Middle frontal gyrus (tissue), 1 donor: Measurements from ENCODE around the gene HSPA2.
A peak's percentile ranks its signal among the peaks of the same experiment; 100 is the strongest.

Experiments
- DNase-seq: peaks from one replicate; pipeline ENCODE4 v3.0.0-alpha.2; 2015; ENCODE audit warnings: low spot score; ENCODE audit errors: extremely low spot score

The HSPA2 gene

DNA sequence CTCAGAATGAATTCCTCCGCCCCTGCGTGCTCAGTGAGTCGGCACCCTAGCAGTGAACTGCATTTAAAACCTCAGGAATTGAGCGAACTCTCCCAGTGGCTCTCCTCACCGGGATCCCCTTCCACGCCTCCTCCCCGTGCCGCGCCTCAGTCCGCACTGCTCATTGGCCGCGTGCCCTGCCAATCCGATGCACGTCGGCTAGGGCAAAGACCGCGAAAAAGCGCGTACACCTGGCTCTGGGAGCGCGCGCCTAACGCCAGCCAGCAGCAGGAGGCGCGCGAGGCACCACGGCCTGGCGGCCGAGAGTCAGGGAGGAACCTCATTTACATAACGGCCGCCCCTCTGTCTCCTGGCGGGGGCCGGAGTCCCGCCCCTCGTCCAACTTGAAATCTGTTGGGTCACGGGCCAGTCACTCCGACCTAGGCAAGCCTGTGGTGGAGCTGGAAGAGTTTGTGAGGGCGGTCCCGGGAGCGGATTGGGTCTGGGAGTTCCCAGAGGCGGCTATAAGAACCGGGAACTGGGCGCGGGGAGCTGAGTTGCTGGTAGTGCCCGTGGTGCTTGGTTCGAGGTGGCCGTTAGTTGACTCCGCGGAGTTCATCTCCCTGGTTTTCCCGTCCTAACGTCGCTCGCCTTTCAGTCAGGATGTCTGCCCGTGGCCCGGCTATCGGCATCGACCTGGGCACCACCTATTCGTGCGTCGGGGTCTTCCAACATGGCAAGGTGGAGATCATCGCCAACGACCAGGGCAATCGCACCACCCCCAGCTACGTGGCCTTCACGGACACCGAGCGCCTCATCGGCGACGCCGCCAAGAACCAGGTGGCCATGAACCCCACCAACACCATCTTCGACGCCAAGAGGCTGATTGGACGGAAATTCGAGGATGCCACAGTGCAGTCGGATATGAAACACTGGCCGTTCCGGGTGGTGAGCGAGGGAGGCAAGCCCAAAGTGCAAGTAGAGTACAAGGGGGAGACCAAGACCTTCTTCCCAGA lies at the start of gene HSPA2:
HSPA2 (plus strand) TSS at position 534 of the 995 bp plus-strand sequence; CDS start at position 643, 109 bp downstream.
- DNase-seq, result peak; percentile 96

DNA sequence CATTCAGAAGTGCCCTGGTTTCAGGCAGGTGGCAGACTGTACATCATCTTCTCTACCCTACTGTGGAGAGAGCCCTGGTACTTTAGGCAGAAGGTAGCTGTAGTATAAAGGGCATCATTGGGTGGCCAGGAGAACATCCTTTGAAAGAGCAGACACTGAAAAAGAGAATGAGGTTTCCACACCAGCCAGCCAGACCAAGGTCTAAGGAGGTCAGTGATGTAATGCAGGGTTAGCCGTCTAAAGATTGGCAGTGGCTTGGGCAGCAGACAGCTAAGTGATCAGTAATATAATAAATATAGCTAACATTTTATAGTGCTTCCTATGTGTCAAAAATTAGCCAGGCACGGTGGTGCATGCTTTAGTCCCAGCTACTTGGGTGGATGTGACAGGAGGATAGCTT lies 48.9 kb upstream of the HSPA2 start:
- no peak for DNase-seq

DNA sequence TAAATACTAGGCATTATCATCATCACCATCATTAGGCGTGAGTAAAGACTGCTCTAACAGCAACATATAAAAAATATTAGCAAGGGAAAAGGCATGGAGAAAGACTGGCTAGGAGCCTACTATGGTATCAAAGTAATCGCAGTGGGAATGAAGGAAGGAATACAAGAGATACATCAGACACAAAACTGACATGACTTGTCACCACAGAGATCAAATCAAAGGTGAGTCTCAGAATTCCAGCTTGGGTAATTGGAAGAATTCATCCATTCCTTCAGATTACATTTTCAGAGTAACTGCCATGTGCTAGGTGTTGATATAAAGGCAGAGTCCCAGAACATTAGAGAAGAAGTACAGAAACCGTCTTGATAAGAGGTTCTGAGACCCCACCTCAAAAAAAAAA lies 47.1 kb upstream of the HSPA2 start:
- no peak for DNase-seq

DNA sequence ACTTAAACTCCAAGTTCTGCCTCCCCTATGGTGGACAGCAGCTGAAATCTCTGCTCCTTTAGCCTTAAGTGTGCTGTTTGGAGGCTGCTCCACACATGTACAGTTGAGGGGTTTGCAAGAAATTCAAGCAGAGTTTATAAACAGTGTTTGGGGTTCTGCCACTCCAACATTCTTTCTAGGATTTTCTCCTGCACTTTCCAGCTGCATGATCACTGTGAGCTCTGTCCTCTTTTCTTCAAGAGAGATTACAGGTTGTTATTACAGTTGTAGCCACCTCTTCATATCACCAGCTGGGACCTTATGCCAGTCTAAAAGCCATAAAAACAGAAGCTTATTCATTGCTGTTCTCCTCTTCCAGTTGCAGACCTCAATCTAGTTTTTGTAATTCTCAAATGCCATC lies 45.3 kb upstream of the HSPA2 start:
- no peak for DNase-seq

DNA sequence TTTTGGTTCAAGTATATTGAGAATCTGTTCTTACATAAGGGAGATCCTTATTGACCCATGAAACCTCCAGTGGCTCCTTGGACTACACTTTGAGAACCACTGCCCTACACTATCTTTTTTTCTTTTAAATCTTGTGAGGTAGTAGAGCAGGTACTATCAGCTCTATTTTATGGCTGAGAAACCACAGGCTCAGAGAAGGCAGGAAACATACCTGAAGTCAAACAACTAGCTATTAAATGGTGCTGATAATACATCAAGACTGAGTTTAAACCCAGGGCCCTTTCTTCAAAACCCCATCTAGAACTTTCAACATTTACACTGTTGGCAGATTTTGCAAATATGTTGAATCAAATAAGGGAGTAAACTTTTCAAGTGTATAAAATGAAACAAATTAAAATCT lies 43.8 kb upstream of the HSPA2 start:
- DNase-seq, result no peak

DNA sequence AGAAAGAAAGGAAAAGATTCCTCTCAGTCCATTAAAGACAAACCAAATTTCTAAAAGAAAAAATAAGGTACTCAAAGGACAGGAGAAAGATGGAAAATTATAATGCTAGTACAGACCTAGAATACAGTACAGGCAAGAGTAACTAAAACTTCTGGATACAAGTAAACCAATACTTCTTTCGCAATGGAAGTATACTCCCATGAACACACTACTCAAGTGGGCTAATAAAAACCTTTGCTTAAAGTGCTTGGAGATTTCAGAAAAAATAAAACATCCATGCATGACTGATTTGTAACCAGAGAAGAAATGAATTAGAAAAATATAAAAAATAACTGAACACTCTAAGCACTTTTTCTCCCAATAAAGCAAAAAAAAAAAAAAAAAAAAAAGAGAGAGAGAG lies 40.5 kb upstream of the HSPA2 start:
- no peak for DNase-seq

DNA sequence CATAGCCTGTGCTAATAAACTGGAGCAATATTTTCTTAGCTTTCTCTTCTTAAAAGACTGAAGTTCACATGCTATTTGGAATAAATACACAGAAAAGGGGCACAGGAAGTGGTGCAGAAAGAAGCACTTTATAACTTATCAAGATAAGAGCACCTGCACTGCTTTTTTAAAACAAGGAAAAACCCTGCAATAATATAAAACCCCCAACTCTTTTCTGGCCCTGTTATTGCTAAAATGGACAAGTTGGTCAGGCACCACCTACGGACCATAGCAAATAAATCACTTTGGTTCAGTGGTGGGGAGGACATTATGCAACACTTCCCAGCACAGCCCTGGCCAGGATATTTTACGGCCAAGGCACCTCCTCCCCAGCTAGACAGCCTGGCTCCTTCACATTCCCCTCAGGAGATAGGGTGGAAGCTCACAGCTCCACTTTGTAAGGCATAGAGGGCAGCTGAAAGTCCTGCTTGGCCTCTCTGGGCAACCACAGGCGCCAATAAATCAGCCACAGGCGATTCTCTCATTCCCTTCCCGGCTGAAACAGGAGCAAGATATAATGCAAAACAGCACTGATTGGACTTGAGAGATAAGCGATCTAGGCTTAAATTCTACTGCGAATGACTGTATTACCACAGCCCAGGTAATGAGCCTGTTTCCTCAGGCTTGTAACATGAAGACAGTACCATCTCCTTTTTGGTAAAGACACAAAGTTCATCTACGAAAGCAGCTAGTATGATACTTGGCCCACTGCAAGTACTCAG lies 39.0 kb upstream of the HSPA2 start:
- DNase-seq, result no peak

DNA sequence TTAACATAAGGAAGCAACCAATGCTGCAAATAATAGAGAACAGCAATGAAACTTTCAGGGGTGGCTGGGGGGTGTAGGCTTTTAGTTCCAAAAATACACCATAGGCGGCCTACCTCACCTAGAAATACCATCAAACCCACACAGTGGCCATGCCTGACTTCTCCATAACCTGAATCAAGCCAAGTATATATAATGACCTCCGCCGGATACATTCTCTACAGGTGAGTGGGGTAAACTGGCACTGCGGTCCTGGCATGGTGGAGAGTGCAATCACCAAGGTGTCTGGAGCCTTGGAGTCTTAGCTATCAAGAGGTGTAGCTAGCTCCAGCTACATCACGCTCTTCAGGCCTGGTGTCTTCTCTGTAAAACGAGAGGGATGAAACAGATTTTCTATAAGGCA lies 38.1 kb upstream of the HSPA2 start:
- DNase-seq, result no peak

DNA sequence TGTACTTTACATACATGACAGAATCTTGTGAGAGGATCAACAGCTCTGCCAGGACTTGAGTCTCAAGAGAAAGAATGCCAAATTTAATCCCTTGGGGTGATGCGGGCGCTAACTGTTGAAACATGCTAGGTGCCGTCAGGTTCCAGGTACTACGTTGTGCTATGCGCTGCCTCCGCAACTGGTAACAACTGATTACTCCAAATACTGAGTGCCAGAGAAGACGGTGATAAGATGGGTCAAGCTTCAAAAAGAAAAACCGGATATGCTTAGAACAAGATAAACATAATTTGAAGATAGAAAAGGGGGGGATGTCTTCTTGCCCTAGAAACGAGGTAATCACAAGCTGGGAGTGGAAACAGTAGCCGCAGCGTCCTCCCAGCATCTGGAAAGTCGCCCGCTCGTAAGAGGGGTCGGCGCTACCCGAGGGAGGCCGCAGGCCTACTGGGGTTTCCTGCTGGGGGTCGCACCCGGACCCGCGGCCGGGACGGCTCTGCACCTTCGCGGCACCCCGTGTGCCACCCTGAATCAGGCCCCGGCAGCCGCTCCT lies 37.6 kb upstream of the HSPA2 start:
- DNase-seq, result no peak

DNA sequence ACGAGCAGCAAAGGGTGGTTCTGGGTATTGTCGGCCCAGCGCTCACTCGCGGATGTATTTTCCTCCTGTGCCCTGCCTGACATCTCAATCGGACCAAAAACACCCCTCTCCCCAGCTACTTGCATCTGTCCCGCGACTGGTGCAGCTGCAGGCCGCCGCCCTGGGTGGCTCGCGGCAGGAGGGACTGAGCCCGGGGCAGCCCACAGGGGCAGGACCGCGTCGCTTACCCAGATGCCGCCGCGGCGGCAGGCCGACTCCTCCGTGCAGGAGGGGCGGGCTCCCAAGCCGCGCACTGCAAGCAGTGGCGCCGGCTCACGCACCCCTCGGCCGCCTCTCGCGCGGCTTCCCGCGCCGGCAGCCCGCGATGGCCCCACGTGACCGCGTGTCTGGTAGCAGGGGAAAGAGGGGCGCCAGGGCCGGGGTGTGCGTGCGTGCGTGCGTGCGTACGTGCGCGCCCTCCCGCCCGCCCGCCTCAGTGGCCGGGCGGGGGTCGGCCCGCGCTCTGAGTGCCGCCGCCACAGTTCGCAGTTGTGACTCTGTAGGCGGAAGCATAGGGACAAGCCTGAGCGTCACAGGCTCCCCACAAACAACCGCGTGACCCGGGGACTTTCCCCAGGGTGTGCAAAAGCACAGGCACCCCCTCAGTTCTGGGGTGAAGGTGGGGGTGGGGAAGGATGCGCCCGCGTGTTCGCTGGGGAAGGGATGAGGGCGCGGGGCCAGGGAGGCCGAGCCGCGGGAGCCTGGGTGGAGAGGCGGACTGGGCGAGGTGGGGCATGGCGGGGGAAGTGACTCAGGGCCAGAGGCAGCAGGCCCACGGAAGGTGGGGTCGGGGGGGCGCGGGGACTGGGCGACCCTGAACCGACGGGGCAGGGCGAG lies 36.9 kb upstream of the HSPA2 start, which contains the start of gene ZBTB25:
ZBTB25 (minus strand) TSS at position 405 of the 876 bp plus-strand sequence. CDS start 13,305 bp downstream, outside the sequence.
- peak; percentile 85 for DNase-seq

DNA sequence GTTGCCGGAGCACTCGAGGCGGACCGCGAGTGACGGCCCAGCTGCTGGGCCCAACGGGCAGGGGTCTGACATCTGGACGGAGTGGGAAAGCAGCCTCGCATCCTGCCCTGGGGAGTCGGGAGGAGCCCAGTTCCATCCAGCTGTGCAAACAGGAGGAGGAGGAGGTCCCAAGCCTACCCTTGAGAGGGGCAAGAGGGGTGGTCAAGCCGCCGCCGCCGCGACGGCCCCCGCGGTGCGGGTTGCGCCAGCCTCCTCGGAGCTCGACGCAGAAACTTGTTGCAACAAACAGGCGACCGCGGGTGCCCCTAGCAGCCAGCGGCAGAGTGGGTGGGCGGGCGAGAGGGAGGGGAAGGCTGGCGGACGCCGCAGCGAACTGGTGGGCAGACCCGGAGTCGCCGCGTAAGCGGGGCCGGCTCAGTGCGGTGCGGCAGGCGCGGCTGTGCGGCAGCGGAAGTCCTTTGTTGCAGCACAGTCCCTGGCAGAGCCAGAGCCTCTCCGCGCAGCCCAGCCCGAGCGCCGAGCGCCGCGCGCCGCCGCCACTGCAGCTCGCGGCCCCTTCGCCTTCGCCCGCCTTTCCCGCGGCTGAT lies 36.1 kb upstream of the HSPA2 start, which contains the start of gene ZBTB1:
ZBTB1 (plus strand) TSS at position 461 of the 587 bp plus-strand sequence. CDS start 16,735 bp downstream, outside the sequence.
- DNase-seq, result peak; percentile 46

DNA sequence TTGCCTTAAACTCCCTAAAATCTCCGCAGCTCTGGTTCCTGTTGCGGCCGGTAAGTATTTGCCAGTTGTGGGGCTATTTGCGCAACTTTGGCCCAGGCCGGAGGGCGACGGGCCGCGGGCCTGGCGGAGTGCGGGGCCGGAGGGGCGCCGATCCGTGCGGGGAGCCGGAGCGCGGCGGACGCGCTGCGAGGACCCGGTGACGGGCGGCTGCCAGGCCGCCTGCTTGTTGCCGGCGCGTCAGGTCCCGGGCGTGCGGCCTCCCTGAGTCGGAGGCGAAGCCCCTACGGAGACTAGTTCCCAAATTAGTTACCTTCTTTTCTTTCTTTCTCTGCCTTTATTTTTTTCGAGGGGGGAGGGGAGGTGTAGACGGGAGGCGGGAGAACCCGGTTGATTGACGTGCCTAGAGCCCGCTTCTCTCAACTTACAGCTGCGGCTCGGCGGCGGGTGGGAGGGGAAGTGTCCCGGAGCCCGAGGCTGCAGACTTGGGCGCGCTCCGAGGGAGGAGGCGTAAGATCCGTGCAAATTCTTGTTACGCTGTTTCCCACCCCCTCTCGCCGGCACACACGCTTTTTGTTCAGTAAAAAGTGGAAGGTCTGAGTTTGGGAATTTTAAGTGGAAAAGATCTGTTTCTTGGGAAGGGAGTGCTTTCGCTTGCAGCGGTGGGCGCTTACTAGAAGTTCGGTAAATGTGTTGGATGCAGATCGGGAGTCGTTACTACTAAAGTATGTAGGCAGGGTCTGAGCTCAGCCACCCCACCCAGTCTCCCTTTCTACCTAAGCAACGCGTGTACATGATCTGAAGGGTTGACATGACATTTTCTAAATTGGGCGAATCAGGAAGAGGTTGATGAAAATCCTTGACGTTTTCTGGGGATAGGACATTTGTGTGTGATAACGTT lies 35.4 kb upstream of the HSPA2 start:
- DNase-seq, result peak; percentile 71

DNA sequence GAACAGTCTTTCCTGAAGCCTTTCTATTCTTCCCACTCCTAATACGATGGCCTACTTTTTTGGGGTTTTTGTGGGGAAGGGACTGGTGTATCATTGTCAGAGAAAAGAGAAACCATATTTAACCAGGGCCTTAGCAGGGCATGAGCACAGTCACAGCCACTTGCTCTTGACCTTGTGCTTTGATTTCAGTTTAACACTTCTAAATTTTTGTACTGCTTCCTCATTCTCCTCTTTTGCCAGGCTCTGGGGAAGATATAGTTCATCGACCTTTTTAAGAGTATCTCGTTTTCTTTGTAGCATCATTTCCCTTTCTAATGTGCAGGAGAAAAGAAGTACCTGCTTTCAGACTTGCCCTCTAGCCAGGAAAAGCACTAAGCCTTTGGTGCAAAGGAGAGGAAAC lies 33.8 kb upstream of the HSPA2 start:
- DNase-seq, result no peak

DNA sequence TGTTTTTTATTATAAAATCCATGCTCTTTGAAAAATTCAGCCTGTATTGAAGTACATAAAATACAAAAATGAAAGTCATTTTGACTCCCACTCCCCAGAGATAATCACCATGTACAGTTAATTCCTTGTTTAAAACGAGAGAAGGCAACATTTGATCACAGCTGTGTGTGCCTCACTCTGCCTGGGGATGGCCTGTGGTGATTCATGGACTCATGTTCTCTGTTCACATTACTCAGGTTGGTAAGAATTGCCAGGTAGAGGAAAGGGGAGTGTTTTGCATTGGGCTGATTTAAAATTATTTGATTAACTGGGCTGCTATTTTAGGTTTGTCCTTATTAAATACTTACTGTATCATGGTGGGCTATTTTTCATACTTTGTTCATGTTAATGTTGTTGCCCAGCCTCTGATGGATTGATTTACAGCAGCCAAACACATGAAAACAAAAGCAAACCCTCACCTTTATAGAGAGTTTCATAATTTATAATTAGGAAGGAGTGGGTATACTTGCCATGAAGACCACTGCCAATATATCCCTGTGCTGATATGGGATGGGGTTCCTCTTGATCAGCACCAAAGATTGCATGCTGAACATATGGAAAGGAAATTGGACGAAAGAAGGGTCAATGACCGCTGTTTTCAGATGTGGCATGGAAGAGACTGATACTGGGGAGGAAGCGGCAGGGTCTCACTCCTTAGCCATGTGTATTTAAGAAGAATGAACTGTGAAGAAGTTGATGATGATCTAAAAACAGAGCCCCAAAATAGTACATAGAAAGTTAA lies 33.0 kb upstream of the HSPA2 start:
- no peak for DNase-seq

DNA sequence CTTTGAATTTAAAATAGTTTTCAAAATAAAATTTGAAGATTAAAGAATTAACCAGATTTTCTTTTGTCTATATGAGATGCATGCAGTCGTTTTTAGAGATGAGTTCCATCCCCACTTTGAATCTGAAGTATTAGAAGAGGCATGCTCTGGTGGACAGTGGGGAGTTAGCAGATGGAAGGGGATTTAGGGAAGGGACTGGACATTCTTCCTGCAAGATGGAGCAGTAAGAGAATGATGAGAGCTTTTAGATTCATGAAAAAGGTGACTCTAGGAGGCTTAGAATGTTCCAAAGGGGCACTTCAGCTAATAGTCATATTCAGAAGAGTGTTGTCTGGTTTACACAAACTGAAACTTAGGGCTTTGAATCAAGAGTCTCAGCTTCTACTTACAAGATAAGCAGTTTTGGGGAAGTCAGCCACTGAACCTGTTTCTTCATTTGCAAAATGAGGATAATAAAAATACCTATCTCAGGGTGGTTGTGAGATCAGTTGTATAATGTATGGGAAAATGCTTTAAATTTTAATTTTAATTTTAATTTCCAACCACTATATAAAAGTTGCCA lies 32.2 kb upstream of the HSPA2 start:
- DNase-seq, result no peak

DNA sequence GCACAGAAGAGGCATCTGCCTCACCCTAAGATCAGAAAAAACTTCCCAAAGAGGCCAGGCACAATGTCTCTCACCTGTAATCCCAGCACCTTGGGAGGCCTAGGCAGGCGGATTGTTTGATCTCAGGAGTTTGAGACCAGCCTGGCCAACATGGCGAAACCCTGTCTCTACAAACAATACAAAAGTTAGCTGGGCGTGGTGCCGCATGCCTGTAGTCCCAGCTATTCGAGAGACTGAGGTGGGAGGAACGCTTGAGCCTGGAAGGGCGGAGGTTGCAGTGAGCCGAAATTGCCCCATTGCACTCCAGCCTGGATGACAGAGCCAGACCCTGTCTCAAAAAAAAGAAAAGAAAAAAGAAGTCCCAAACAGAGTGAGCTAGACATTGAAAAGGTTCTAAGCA lies 31.5 kb upstream of the HSPA2 start:
- no peak for DNase-seq

DNA sequence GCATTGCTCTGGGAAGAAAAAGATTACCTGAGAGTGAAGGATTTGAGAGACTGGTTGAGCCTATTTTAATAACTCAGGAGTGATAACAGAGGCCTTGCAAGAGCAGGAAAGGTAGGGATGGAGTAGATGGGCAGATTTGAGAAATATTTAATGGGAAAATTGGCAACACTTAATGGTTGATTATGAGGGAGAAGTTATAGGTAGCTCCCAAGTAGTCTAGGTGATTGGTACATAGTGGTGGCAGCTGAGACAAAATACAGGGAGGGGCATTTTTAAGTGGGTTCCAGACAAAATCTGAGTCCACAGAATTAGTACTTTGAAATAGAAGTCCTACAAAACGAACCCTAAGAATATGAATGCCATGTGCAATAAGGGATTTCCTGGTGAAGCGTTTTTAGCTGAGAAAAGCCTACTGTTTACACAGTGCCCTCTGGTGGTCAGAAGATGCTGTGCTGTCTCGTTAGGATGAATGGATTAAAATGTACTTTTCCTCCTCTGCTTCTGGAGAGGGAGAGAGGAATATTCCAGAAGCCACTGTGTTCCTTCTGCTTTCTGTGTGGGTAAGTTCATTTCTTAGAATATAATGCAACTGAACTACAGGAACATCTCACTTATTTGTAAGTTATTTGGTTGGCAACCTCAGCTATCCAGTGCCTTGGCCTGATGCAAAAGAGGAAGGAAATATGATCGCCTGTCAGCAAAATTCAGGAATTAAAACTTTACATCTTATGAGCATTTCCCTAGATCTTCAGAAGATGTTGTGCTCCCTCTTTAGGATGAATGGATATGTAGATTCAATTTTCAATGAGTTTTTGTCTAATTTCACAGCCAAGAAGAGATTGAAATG lies 29.5 kb upstream of the HSPA2 start:
- DNase-seq, result peak; percentile 52
